GM21717 (cell line): Measurements from ENCODE around the gene TAF1B.
A peak's percentile ranks its signal among the peaks of the same experiment; 100 is the strongest.

Source experiments
- ATAC-seq: cut with Tn5 transposase; IDR thresholded peaks from one replicate; pipeline ENCODE4 v1.9.1; 2021; ENCODE audit warnings: mild to moderate bottlenecking, moderate library complexity; ENCODE audit not compliant: unreplicated experiment

The TAF1B gene

DNA sequence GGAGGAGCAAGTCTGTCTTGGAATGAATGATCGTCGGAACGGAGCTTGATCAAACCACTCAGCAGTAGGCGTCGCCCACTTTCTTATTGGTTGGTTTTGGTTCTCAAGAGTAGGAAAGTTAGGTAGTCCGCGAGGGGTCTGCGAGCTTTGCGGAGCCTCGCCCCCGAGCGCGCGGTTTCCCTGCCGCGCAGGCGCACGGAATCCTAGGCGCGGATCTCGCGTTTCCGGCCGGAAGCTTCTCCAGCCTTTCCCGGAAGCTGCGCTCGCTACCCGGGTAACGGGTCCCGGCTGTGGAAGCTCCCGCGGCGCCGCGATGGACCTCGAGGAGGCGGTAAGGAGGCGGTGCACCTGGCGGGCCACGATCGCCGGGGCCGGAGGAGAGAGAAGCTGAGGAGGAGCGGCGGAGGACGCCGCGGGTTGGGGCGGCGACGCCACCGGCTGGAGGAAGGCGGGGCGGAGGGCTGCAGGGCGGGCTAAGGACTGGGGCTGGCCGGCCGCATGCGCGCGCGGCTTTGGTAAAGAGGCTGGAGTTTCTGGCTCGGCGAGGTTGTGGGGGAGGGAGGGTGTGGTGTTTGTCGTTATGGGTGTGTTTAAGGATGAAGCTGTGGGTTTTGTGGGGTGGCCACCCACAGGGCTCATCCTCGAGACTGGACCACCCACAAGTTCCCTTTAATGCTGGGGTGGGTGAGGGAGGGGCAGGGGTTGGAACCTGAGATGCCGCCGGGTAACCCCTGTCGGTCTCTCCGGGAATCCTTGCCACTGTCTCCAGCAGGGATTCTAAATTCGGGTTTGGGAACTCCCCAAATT, at the start of gene TAF1B:
TSS of gene TAF1B (plus strand) at position 246 of the 807 bp plus-strand sequence. CDS start at position 314, 68 bp downstream.
- ATAC-seq, result peak; percentile 85

DNA sequence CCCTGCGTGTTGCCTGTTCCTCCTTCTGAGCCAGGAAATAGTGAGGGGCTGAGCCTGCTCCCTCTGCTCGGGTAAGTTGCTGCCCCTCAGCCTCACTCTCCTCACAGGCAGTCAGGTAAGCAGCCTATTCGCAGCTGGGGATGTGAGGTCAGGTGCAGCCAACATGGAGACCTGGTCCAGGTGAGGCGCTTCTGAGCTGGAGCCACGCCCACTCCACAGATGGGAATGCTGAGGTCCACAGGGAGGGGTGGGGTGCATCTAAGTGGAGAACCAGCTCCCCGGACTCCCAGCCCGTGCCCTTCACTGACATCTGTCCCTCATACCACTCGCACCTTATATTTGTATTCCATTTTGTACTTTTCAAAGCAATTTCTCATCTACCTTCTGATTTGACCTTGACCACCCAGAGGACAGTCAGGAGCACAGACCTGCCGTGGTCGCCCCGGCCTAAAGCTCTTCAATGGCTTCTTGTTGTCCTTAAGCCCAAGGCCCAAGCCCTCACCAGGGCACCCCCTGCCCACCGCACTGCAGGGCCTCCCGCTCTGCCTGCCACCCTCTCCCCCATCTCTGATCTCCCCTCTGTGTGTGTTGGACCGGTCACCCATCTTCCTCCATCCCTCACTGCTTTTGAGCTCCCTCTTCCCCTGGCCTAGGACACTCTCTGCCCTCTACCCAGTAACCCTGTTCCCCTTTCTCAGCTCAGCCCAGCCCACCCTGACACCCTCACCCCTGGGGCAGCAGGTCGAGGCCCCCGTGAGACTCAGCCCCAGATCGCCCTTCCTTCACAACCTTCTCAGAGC, 49.2 kb upstream of the TAF1B start:
- ATAC-seq, result no peak

DNA sequence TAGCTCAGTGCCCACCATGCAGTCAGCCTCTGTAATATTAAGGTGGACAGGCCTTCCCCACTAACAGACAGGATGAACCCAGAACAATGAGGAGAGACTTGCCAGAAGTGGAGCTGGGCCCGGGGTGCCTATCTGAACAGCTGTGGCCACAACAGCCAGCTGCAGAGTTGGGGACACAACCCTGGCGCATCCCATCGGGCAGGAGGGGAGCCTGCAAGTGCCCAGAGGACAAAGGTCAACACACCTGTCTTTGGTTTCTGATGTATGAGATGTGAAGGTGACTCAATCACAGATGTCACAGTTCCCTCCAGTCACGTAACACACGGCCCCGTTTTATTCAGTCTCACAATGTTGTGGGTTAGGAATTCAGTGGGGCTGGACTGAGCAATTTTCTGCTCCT, 48.2 kb upstream of the TAF1B start:
- no peak for ATAC-seq

DNA sequence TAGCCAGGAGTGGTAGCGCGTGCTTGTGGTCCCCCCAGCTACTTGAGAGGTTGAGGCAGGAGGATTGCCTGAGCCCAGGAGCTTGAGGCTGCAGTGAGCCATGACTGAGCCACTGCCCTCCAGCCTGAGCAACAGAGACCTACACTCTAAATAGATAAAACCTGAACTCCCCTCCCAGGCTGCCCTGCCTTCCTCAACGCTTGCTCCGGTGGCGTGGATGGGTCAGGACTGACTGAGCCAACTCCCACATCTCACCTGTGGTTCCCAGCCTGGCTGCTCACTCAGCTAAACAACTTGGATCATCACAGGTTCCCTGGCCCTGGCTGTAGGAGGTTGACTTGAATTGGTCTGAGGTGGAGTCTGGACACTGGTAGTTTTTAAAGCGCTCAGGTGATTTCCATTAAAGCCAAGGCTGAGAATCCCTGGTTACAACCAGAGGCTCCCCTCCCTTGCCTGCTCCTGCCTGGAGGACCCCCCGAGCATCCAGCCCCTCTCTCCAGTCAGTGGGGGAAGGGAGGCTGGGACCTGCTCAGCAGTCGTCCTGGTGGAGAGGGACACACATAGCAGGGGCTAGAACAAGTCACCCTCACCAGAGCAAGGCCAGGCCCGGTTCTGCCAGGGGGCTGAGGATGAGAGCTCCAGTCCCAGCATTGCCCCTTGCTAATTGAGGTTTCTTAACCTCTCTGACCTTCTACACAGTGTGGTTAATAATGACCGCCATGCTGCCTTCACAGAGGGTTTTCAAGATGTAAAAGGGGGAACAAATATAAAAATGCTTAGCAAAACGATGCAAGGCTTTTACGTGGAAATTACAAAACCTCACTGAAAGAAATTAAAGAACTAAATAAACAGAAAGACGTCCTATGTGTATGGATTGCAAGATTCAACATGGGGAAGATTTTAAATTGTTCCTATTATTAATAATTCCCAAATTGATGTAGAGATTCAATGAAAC, 46.9 kb upstream of the TAF1B start:
- no peak for ATAC-seq

GRCh38 chr2:9797086-9797485, 46.2 kb upstream of the TAF1B start:
- ATAC-seq, result no peak

DNA sequence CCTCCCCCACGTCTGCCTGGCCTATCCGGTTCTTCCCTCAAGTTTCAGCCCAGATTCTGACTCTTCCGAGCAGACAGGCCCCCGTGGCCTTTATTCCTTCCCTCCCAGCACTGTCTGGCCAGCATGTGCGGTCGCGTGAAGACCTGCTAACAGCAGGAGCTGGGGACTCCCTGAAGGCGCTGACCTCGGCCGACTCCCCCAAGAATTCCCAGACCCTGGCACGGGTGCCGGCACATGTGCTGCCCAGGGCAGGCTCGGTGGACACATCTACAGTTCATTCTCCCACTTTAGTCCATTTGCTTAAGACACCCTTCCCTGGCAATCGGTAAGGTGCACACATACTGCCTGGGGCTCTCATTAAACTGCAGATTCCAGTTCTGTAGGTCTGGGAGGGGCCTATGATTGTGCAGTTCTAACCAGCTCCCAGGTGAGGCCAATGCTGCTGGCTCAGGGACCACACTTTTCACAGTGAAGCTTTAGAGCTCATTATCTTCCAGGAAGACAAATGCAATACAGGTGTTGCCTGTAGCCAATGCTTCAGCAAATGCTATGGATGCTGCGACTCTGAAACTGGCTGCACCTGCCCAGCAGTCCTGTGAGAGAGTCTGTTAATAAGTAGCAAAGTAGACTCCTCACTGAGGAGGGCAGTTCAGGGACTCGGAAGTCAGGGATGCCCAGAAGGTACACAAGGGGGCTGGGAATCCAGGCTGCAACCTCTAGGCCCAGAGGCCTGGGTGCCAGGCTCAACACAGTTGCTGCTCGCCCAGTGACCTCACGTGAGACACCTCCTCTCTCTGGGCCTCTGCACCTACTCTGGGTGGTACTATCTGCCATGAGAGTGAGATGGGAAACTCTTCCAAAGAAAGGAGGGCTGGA, 45.4 kb upstream of the TAF1B start:
- ATAC-seq, result no peak

DNA sequence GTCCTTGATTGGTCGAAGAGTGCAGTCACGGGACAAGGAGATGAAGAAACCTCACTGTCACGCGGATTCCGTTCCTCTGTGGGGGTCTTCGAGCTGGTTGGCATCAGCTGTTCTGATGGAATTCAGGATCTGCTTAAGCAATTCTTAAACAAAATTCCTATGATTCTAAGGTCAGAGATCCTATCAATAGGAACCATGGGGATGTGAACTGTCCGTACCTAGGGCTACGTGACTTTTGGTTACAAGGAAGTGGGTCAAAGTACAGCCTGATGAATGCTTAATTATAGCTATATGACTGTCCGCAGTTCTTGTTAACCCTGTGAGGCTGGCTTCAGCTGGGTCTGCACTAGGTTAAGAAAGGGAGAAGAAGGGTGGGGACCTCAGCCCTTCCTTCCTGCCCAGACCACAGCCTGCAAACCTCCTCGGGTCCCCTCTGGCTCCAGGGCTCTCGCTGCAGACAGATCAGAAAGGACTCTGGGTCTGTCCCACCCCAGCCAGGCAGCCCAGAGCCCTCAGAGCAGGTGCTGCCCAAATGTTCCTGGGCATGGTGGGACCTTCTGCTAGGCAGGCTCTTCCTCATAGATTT, 44.2 kb upstream of the TAF1B start:
- ATAC-seq, result no peak

- ATAC-seq, result peak; percentile 71
Observed at GRCh38 chr2:9799729-9800632, 43.3 kb upstream of the TAF1B start.

DNA sequence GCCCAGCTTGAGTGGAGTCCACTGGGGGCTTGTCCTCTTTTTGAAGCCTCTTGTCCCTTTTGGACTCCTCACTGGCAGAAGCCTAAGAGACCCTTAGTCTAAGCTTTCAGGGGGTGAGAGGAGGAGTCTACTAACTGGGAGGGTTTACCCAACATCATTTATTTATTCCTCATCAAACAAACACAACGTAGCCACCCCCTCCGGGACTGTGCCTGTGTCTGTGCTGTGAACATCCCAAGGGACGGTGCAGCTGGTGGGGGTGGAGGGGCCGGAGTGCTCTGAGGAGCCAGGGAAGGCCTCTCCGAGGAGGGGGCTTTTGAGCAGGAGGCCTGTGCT, 42.7 kb upstream of the TAF1B start:
- ATAC-seq, result no peak

- ATAC-seq, result no peak
Observed at GRCh38 chr2:9800975-9801726, 42.1 kb upstream of the TAF1B start.

DNA sequence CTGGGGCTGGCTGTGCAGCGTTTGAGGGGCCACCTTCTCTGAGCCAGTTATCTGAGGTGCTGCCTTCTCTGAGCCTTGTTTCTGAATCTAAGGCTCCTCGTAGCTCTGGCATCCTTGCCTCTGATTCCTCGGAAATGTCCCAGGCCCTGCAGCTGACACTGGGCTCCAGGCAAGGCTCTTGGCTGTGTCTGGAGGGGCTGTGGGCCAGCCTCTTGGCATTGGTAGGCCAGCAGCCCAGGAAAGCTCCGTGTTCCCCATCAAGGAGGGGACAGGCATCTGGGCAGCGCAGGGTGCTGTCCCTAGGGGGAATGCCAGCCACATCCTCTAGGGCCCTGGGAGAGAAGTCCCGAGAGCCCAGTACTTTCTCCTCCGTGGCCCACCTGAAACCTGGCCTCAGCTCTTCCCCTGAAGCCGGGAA, 40.7 kb upstream of the TAF1B start:
- no peak for ATAC-seq

DNA sequence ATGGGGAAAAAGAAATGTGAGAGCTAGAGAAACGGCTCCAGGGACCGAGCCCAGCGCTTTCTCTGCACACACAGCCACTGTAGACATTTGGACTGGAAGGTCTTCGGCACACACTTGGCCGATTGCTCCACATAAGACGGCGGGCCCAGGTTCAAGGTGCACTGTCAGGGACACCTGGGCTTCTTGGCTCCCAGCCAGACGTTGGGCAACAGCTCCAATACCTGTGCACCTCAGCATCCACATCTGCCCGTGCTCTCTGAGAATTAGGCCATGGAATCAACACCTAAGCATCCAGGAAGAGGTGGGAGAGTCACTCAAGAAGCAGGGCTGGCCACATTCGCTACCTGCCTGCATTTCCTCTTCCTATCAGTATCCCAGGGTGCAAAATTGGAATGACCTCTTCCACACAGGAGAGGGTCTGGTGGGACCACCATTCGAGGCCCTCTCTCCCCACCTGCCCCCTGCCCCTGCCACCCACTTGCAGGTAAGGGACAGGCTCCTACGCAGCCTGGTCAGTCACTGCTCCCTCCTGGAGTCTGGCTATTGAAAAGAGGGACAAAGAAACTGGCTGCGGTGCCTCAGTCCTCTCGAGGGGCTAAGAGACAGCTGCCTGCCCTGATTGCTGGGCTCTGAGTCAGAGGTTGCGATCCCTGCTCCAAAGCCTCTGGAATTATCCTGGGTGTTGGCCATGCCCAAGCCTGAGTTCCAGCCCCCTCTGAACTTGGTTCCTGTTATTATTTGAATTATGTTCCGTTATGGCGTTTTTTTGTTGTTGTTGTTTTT, 40.1 kb upstream of the TAF1B start:
- ATAC-seq, result no peak

DNA sequence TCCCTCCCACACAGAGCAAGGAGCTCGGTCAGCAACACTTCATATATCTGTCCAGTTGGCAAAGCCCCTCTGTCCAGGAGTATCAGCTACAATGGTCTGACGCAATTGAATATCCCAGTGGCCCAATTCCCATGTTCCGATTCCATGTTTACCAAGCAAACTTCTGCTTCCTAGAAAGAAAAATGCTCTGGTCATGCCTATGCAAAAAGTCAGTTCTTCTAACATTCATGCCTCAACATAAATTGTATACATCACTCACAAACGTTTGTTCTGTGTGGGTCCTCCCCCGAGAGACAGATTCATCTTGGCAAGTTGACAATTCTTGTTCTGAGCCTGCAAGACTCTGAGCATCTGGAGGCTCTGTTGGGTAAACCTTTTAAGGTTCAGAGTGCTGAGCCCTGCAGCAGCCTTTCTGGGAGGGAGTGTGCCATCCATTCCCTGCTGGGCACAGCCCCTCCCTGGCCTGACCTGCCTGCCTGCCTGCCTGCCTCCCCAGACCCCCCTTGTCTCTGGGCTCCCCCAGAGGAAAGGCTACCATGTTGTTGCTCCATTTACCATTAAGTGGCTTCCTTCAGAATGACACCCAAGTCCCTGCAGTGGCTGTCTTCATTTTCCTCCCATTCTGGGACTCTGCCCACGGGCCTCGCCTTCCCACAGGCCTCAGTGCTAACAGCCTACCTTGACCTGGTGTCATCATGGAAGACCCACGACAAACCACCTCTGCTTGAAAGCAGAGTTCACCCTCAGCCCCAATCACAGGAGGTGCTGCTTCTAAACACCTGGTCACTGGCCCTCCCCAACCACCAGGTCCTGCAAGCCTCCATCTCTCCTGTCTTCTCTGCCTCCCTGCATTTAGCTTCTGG, 37.6 kb upstream of the TAF1B start:
- no peak for ATAC-seq

- no peak for ATAC-seq
Observed at GRCh38 chr2:9806298-9806610, 37.0 kb upstream of the TAF1B start.

DNA sequence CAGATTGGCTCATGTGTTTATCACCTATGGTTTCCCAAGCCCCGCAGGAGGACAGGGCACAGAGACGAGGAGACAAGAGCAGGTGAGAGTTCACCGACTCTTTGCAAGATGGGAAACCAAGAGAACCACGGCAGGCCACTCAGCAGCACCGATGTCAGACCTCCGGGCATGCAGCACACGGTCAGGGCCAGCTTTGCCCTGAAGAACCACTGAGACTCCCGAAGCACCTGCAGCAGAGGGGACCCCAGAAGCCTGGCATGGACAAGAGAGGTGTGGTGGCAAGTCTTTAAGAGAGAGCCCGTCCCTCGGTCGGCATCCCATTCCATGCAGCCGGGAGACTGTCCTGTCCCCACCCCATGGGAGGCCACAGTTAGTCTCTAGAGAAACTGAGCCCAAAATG, 36.6 kb upstream of the TAF1B start:
- no peak for ATAC-seq

DNA sequence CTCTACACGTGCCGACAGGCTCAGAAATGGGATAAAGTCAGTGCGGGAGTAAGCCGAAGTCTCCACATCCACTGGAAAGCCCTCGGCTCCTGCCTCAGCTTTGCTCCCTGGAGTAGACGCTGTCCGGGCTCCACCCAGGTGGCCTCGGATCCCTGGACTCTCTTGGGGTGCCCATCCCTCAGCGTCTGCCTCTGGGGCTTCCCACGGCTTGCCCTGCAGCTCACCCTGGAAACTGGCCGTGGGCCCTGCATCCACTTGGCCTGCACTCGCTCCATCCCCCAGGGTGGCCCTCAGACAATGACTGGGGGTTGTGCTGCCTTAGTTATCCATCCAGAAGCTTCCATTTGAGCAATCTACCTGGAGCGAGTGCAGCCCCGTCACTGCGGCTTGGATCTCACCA, 36.2 kb upstream of the TAF1B start:
- ATAC-seq, result no peak
